ENCODE data around the gene TMEM81. TPM values are rescaled to one million over a fixed set of nuclear protein-coding genes. Genes with fewer than 3 reads are reported as not detected.

The TMEM81 gene
- total and polyA plus RNA-seq, 2 experiments from 2014 or later = 3.6 to 4.5 TPM

DNA sequence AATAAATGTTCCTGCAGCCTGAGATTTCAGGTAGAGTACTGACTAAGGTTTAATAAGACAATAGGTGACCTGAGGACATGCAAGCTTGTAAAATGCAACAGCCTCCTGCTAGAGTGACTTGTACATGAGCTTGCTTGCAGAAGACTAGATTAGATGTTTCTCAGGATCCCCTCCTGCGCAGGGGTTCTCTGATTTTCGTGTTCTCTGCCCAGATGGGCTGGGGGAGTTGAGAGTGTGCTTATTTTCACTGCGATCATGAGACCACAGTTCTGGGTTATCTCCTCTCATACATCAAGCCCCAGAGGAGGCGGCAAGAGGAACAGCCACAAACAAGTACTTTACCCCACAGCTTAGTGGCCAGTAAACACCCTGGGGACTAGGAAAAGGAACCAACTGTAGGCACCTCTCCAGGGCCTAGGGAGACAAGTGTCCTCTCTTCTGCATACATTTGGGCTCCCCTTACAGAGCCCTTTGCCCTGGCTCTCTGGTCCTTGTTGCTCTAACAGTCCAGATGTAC is 8.0 kb downstream of the TMEM81 start:
- Histone ChIP-seq H3K4me1 (ENCODE audit: insufficient read depth) (no peaks in the 10 kb centered on the region), H3K4me3 (no peak overlapping the region), H3K27me3 (ENCODE audit: insufficient read depth) (no peaks in the 10 kb centered on the region), H3K27ac (ENCODE audit: low read depth) (no peak overlapping the region), H4K20me1 (replicated peaks; ENCODE audit: insufficient read depth) (no peaks in the 10 kb centered on the region), H3K9me2 (ENCODE audit: insufficient read depth) (no peaks in the 10 kb centered on the region), H3F3A (replicated peaks; ENCODE audit: low read depth) (no peaks in the 10 kb centered on the region), H3K79me2 (replicated peaks; ENCODE audit: insufficient read depth) (no peaks in the 10 kb centered on the region), H3K4me2 (no peak overlapping the region), H3K36me3 (ENCODE audit: insufficient read depth) (no peaks in the 10 kb centered on the region), H2AFZ (no peak overlapping the region)
- no peak for ATAC-seq
- peaks cover 5% of the 10 kb centered on the region for H3K27me3 Mint-ChIP-seq (ENCODE audit: insufficient read depth, low read depth, poor library complexity)
- TF ChIP-seq, protein P1, sequence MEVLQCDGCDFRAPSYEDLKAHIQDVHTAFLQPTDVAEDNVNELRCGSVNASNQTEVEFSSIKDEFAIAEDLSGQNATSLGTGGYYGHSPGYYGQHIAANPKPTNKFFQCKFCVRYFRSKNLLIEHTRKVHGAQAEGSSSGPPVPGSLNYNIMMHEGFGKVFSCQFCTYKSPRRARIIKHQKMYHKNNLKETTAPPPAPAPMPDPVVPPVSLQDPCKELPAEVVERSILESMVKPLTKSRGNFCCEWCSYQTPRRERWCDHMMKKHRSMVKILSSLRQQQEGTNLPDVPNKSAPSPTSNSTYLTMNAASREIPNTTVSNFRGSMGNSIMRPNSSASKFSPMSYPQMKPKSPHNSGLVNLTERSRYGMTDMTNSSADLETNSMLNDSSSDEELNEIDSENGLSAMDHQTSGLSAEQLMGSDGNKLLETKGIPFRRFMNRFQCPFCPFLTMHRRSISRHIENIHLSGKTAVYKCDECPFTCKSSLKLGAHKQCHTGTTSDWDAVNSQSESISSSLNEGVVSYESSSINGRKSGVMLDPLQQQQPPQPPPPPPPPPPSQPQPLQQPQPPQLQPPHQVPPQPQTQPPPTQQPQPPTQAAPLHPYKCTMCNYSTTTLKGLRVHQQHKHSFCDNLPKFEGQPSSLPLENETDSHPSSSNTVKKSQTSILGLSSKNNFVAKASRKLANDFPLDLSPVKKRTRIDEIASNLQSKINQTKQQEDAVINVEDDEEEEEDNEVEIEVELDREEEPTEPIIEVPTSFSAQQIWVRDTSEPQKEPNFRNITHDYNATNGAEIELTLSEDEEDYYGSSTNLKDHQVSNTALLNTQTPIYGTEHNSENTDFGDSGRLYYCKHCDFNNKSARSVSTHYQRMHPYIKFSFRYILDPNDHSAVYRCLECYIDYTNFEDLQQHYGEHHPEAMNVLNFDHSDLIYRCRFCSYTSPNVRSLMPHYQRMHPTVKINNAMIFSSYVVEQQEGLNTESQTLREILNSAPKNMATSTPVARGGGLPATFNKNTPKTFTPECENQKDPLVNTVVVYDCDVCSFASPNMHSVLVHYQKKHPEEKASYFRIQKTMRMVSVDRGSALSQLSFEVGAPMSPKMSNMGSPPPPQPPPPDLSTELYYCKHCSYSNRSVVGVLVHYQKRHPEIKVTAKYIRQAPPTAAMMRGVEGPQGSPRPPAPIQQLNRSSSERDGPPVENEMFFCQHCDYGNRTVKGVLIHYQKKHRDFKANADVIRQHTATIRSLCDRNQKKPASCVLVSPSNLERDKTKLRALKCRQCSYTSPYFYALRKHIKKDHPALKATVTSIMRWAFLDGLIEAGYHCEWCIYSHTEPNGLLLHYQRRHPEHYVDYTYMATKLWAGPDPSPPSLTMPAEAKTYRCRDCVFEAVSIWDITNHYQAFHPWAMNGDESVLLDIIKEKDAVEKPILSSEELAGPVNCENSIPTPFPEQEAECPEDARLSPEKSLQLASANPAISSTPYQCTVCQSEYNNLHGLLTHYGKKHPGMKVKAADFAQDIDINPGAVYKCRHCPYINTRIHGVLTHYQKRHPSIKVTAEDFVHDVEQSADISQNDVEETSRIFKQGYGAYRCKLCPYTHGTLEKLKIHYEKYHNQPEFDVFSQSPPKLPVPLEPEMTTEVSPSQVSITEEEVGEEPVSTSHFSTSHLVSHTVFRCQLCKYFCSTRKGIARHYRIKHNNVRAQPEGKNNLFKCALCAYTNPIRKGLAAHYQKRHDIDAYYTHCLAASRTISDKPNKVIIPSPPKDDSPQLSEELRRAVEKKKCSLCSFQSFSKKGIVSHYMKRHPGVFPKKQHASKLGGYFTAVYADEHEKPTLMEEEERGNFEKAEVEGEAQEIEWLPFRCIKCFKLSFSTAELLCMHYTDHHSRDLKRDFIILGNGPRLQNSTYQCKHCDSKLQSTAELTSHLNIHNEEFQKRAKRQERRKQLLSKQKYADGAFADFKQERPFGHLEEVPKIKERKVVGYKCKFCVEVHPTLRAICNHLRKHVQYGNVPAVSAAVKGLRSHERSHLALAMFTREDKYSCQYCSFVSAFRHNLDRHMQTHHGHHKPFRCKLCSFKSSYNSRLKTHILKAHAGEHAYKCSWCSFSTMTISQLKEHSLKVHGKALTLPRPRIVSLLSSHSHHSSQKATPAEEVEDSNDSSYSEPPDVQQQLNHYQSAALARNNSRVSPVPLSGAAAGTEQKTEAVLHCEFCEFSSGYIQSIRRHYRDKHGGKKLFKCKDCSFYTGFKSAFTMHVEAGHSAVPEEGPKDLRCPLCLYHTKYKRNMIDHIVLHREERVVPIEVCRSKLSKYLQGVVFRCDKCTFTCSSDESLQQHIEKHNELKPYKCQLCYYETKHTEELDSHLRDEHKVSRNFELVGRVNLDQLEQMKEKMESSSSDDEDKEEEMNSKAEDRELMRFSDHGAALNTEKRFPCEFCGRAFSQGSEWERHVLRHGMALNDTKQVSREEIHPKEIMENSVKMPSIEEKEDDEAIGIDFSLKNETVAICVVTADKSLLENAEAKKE (CRISPR knock-in tag; IDR thresholded peaks at IDR 0.05) = no peak
- TF ChIP-seq ZNF114 (CRISPR knock-in tag; IDR thresholded peaks at IDR 0.05) (no peak), EZH2phosphoT487 (IDR thresholded peaks at IDR 0.05; ENCODE audit: unreplicated experiment) (no peak)
- TF ChIP-seq, protein P2, sequence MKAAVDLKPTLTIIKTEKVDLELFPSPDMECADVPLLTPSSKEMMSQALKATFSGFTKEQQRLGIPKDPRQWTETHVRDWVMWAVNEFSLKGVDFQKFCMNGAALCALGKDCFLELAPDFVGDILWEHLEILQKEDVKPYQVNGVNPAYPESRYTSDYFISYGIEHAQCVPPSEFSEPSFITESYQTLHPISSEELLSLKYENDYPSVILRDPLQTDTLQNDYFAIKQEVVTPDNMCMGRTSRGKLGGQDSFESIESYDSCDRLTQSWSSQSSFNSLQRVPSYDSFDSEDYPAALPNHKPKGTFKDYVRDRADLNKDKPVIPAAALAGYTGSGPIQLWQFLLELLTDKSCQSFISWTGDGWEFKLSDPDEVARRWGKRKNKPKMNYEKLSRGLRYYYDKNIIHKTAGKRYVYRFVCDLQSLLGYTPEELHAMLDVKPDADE (IDR thresholded peaks at IDR 0.05) = no peak
- no peak overlapping the region for H3K4me3 Mint-ChIP-seq
- H3K27ac Mint-ChIP-seq = no peak overlapping the region
- DNase-seq (ENCODE audit: low spot score) = no peak
- H3K36me3 Mint-ChIP-seq (ENCODE audit: low read depth) = no peaks in the 10 kb centered on the region
- no peaks in the 10 kb centered on the region; the same call in 2 of the 3 replicates for H3K9me3 Mint-ChIP-seq
- no peaks in the 10 kb centered on the region for H3K4me1 Mint-ChIP-seq

DNA sequence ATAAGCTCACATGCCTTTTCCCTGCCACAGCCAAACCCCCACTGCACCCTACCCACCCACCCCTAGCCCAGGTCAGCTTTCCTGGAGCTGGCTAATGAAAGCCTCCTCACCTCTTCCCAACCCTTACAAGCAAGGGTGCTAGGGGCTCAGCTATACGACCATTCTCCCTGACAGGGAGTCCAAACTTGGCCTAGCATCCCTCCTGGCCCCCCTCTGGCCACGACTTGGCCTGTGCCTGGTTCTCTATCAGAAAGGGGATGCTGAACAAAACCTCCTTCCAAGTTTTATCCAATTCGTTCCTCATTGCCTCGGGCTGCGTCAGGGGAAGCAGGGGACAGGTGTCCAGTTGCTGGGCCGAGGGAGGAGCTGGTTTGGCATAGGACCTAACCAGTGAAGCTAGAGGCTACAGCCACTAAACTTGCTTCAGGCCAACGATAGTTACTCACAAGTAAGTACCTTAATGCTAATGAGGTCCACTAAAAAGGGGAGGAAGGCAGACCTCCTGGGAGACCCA is 8.6 kb downstream of the TMEM81 start:
- Mint-ChIP-seq H3K27me3 (ENCODE audit: insufficient read depth, low read depth, poor library complexity) (peaks cover 5% of the 10 kb centered on the region), H3K4me1 (peaks cover 2% of the 10 kb centered on the region; the same call in 1 of the 3 replicates), H3K27ac (no peak overlapping the region), H3K36me3 (ENCODE audit: low read depth) (no peaks in the 10 kb centered on the region), H3K4me3 (no peak overlapping the region), H3K9me3 (no peaks in the 10 kb centered on the region; the same call in 2 of the 3 replicates)
- Histone ChIP-seq H3K9me2 (ENCODE audit: insufficient read depth) (no peaks in the 10 kb centered on the region), H4K20me1 (replicated peaks; ENCODE audit: insufficient read depth) (no peaks in the 10 kb centered on the region), H3K4me1 (ENCODE audit: insufficient read depth) (no peaks in the 10 kb centered on the region), H3K36me3 (ENCODE audit: insufficient read depth) (no peaks in the 10 kb centered on the region), H3K79me2 (replicated peaks; ENCODE audit: insufficient read depth) (no peaks in the 10 kb centered on the region), H3K27ac (ENCODE audit: low read depth) (no peak overlapping the region), H3K4me3 (no peak overlapping the region), H3K4me2 (no peak overlapping the region), H2AFZ (no peak overlapping the region), H3K27me3 (ENCODE audit: insufficient read depth) (no peaks in the 10 kb centered on the region), H3F3A (replicated peaks; ENCODE audit: low read depth) (no peaks in the 10 kb centered on the region)
- TF ChIP-seq, protein P2 (IDR thresholded peaks at IDR 0.05) = no peak
- TF ChIP-seq EZH2 (IDR thresholded peaks at IDR 0.05; ENCODE audit: low read depth, unreplicated experiment) = no peak
- ATAC-seq (no peak), DNase-seq (ENCODE audit: low spot score) (no peak)
